ENCODE results near the gene LRFN2. TPM values are rescaled to one million over a fixed set of nuclear protein-coding genes. Genes with fewer than 3 reads are reported as not detected.

Gene LRFN2
- total and polyA plus RNA-seq, 2 experiments from 2014 or later: 0.29 to 2.5 TPM

DNA sequence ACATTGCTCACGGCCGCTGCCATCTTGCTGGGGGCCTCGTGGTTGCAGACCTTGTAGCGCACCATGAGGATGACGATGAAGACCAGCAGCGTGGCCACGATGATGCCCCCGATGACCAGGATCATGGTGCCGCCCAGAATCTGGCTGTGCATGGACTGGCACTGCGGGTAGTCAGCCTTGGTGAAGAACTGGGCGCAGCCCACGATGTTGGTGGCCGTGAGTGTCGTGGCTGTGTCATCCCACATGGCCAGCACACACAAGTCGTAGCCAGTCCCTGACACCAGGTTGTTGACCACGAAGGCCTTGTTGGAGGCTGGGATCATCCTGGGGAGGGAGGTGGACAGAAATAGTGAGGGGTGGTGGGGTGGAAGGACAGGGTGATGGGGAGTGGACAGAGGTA, 194.6 kb downstream of the LRFN2 start:
- Mint-ChIP-seq H3K27me3 (ENCODE audit: insufficient read depth, low read depth, poor library complexity) (peaks cover 2% of the 10 kb centered on the region), H3K4me1 (no peaks in the 10 kb centered on the region; the same call in 1 of the 3 replicates), H3K36me3 (ENCODE audit: low read depth) (no peaks in the 10 kb centered on the region), H3K4me3 (no peak overlapping the region), H3K9me3 (no peaks in the 10 kb centered on the region; the same call in 1 of the 3 replicates), H3K27ac (no peak overlapping the region)
- Histone ChIP-seq H3K79me2 (replicated peaks; ENCODE audit: insufficient read depth) (no peaks in the 10 kb centered on the region), H2AFZ (no peak overlapping the region), H3K27me3 (ENCODE audit: insufficient read depth) (no peaks in the 10 kb centered on the region), H3K4me3 (no peak overlapping the region), H3K4me2 (no peak overlapping the region), H3K4me1 (ENCODE audit: insufficient read depth) (no peaks in the 10 kb centered on the region), H3F3A (replicated peaks; ENCODE audit: low read depth) (no peaks in the 10 kb centered on the region), H3K36me3 (ENCODE audit: insufficient read depth) (no peaks in the 10 kb centered on the region), H3K27ac (ENCODE audit: low read depth) (no peak overlapping the region), H4K20me1 (replicated peaks; ENCODE audit: insufficient read depth) (no peaks in the 10 kb centered on the region), H3K9me2 (ENCODE audit: insufficient read depth) (no peaks in the 10 kb centered on the region)
- no peak for DNase-seq (ENCODE audit: low spot score)
- TF ChIP-seq JUNB (IDR thresholded peaks at IDR 0.05; ENCODE audit: unreplicated experiment) (no peak), NANOG (IDR thresholded peaks at IDR 0.05; ENCODE audit: borderline replicate concordance) (no peak), CREB1 (CRISPR knock-in tag; IDR thresholded peaks at IDR 0.05; ENCODE audit: low read depth) (no peak), EZH2phosphoT487 (IDR thresholded peaks at IDR 0.05; ENCODE audit: unreplicated experiment) (no peak), STAT1 (IDR thresholded peaks at IDR 0.05; ENCODE audit: unreplicated experiment) (no peak), EZH2 (IDR thresholded peaks at IDR 0.05; ENCODE audit: low read depth, unreplicated experiment) (no peak), ZNF114 (CRISPR knock-in tag; IDR thresholded peaks at IDR 0.05) (no peak), ZNF331 (CRISPR knock-in tag; IDR thresholded peaks at IDR 0.05; ENCODE audit: low read depth) (no peak), POLR2AphosphoS5 (IDR thresholded peaks at IDR 0.05; ENCODE audit: low read depth) (no peak)
- TF ChIP-seq, protein P1, sequence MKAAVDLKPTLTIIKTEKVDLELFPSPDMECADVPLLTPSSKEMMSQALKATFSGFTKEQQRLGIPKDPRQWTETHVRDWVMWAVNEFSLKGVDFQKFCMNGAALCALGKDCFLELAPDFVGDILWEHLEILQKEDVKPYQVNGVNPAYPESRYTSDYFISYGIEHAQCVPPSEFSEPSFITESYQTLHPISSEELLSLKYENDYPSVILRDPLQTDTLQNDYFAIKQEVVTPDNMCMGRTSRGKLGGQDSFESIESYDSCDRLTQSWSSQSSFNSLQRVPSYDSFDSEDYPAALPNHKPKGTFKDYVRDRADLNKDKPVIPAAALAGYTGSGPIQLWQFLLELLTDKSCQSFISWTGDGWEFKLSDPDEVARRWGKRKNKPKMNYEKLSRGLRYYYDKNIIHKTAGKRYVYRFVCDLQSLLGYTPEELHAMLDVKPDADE (IDR thresholded peaks at IDR 0.05): no peak
- TF ChIP-seq, protein P2, sequence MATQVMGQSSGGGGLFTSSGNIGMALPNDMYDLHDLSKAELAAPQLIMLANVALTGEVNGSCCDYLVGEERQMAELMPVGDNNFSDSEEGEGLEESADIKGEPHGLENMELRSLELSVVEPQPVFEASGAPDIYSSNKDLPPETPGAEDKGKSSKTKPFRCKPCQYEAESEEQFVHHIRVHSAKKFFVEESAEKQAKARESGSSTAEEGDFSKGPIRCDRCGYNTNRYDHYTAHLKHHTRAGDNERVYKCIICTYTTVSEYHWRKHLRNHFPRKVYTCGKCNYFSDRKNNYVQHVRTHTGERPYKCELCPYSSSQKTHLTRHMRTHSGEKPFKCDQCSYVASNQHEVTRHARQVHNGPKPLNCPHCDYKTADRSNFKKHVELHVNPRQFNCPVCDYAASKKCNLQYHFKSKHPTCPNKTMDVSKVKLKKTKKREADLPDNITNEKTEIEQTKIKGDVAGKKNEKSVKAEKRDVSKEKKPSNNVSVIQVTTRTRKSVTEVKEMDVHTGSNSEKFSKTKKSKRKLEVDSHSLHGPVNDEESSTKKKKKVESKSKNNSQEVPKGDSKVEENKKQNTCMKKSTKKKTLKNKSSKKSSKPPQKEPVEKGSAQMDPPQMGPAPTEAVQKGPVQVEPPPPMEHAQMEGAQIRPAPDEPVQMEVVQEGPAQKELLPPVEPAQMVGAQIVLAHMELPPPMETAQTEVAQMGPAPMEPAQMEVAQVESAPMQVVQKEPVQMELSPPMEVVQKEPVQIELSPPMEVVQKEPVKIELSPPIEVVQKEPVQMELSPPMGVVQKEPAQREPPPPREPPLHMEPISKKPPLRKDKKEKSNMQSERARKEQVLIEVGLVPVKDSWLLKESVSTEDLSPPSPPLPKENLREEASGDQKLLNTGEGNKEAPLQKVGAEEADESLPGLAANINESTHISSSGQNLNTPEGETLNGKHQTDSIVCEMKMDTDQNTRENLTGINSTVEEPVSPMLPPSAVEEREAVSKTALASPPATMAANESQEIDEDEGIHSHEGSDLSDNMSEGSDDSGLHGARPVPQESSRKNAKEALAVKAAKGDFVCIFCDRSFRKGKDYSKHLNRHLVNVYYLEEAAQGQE (IDR thresholded peaks at IDR 0.05; ENCODE audit: unreplicated experiment): no peak
- TF ChIP-seq, protein P3, sequence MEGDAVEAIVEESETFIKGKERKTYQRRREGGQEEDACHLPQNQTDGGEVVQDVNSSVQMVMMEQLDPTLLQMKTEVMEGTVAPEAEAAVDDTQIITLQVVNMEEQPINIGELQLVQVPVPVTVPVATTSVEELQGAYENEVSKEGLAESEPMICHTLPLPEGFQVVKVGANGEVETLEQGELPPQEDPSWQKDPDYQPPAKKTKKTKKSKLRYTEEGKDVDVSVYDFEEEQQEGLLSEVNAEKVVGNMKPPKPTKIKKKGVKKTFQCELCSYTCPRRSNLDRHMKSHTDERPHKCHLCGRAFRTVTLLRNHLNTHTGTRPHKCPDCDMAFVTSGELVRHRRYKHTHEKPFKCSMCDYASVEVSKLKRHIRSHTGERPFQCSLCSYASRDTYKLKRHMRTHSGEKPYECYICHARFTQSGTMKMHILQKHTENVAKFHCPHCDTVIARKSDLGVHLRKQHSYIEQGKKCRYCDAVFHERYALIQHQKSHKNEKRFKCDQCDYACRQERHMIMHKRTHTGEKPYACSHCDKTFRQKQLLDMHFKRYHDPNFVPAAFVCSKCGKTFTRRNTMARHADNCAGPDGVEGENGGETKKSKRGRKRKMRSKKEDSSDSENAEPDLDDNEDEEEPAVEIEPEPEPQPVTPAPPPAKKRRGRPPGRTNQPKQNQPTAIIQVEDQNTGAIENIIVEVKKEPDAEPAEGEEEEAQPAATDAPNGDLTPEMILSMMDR (conservative IDR thresholded peaks at IDR 0.05; ENCODE audit: low read depth in 2 of 2): no peak
- TF ChIP-seq, protein P4, sequence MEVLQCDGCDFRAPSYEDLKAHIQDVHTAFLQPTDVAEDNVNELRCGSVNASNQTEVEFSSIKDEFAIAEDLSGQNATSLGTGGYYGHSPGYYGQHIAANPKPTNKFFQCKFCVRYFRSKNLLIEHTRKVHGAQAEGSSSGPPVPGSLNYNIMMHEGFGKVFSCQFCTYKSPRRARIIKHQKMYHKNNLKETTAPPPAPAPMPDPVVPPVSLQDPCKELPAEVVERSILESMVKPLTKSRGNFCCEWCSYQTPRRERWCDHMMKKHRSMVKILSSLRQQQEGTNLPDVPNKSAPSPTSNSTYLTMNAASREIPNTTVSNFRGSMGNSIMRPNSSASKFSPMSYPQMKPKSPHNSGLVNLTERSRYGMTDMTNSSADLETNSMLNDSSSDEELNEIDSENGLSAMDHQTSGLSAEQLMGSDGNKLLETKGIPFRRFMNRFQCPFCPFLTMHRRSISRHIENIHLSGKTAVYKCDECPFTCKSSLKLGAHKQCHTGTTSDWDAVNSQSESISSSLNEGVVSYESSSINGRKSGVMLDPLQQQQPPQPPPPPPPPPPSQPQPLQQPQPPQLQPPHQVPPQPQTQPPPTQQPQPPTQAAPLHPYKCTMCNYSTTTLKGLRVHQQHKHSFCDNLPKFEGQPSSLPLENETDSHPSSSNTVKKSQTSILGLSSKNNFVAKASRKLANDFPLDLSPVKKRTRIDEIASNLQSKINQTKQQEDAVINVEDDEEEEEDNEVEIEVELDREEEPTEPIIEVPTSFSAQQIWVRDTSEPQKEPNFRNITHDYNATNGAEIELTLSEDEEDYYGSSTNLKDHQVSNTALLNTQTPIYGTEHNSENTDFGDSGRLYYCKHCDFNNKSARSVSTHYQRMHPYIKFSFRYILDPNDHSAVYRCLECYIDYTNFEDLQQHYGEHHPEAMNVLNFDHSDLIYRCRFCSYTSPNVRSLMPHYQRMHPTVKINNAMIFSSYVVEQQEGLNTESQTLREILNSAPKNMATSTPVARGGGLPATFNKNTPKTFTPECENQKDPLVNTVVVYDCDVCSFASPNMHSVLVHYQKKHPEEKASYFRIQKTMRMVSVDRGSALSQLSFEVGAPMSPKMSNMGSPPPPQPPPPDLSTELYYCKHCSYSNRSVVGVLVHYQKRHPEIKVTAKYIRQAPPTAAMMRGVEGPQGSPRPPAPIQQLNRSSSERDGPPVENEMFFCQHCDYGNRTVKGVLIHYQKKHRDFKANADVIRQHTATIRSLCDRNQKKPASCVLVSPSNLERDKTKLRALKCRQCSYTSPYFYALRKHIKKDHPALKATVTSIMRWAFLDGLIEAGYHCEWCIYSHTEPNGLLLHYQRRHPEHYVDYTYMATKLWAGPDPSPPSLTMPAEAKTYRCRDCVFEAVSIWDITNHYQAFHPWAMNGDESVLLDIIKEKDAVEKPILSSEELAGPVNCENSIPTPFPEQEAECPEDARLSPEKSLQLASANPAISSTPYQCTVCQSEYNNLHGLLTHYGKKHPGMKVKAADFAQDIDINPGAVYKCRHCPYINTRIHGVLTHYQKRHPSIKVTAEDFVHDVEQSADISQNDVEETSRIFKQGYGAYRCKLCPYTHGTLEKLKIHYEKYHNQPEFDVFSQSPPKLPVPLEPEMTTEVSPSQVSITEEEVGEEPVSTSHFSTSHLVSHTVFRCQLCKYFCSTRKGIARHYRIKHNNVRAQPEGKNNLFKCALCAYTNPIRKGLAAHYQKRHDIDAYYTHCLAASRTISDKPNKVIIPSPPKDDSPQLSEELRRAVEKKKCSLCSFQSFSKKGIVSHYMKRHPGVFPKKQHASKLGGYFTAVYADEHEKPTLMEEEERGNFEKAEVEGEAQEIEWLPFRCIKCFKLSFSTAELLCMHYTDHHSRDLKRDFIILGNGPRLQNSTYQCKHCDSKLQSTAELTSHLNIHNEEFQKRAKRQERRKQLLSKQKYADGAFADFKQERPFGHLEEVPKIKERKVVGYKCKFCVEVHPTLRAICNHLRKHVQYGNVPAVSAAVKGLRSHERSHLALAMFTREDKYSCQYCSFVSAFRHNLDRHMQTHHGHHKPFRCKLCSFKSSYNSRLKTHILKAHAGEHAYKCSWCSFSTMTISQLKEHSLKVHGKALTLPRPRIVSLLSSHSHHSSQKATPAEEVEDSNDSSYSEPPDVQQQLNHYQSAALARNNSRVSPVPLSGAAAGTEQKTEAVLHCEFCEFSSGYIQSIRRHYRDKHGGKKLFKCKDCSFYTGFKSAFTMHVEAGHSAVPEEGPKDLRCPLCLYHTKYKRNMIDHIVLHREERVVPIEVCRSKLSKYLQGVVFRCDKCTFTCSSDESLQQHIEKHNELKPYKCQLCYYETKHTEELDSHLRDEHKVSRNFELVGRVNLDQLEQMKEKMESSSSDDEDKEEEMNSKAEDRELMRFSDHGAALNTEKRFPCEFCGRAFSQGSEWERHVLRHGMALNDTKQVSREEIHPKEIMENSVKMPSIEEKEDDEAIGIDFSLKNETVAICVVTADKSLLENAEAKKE (CRISPR knock-in tag; IDR thresholded peaks at IDR 0.05): no peak
- no peak for ATAC-seq

Measured in GM23338 (cell line).